Measurements from ENCODE around the gene EGFL6.

DNA sequence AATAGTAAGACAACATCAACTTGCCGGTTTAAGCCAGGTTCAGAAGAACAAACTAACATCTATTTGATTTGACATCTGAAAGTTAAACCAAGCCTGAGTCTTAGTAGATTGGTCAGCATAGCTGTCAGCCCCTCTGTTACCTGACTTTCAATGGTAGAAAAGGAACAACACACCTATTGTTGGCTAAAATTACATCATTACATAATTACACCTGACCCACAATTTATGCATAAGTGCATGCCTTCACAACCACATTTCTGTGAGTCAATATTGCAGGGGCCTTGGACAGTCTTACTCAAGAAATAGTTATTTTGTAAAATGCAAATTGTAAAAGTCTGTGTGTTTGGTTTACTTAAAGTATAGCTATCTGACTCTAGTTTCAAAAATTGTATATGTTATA lies 36.2 kb downstream of the EGFL6 start:
- TF ChIP-seq CTCF (IDR thresholded peaks at IDR 0.05) (no peak), POLR2A (IDR thresholded peaks at IDR 0.05) (no peak)

Data from body of pancreas (tissue), 4 donors.